Measurements from ENCODE around the gene TBL3. TPM values are rescaled to one million over a fixed set of nuclear protein-coding genes. Genes with fewer than 3 reads are reported as not detected.

Gene TBL3
- total RNA-seq, 2 experiments from 2014 or later = 73.5 to 74.8 TPM

DNA sequence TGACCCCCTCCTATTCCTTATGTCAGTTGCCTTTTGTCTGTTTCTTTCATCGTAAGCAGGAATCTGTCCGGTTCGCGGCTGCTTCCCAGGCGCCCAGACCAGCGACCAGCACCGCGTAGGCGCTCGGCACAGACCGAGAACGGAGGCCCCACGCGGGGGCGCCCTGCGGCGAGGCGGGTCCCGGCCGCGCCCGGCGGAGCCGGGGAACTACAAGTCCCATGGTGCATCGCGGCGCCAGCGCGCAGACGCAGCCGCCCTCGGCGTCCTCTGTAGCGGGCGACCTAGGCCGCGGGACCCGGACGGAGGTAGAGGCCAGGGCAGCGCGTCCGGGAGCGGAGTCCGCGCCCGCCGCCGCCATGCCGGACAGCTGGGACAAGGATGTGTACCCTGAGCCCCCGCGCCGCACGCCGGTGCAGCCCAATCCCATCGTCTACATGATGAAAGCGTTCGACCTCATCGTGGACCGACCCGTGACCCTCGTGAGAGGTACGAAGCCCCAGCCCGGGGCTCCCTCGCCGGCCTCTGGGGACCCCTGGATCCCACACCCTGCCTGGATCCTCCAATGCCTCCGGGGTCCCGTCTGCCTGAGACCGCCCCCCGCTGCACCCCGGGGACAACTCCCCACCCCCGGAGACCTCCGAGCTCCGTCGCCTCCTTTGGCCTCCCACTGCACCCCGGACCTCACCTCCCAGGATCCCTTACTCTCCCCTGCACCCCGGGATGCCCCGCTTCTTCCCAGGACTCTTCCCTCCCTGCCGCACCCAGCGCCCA, 12.4 kb upstream of the TBL3 start, which contains the start of gene NDUFB10:
NDUFB10 (plus strand) TSS at position 270 of the 771 bp plus-strand sequence; CDS start at position 357, 87 bp downstream.
- POLR2A ChIA-PET = interaction anchor here (0.6 to 2.1 kb wide), 7 partner anchors 8 to 186 kb away, joined by 3 to 11 read pairs (median 4); partner anchors contain the start of genes EME2, GFER, MRPS34 and MSRB1
- CTCF ChIA-PET = interaction anchor here (0.9 to 1.4 kb wide), 3 partner anchors 11 to 1816 kb away, joined by 3 to 4 read pairs (median 3); partner anchors contain the start of gene MSRB1

DNA sequence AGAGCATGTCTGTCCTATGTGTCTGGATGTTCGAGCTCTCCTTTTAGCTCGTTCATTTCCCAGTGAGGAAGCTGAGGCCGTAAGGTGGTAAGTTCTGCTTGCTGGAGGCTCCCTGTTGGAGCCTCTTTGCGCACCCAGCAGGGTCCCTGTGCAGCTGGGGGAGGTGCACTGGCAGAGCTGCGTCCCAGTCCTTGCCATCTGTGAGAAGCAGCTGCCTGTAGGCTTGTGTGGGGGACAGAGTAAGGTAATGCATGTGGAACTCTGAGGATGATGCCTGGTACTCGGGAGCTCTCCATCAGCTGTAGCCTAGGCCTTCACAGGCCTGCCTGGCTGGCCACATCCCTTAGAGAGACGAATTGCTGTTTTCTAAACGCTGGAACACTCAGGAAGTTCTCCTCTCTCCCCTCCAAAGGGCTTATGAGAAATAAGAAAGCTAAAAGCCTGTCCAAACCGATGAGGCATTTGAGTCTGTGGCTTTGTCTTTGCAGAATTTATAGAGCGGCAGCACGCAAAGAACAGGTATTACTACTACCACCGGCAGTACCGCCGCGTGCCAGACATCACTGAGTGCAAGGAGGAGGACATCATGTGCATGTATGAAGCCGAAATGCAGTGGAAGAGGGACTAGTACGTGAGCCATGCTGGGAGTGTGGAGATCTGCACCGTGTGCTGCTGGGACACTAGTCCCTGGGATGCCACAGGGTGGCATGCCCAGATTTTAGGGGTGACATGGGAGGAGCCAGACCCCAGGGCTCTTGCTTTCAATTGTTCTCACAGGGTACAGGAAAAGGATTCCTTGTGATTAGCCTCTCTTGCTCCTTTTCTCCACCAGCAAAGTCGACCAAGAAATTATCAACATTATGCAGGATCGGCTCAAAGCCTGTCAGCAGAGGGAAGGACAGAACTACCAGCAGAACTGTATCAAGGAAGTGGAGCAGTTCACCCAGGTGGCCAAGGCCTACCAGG, 10.9 kb upstream of the TBL3 start:
- ChIA-PET POLR2A (interaction anchor here (0.5 to 3.0 kb wide), 7 partner anchors 9 to 188 kb away, joined by 3 to 20 read pairs (median 4); partner anchors contain the start of genes EME2, GFER, MRPS34 and MSRB1), CTCF (interaction anchor here (1.3 to 1.6 kb wide), 2 partner anchors 8 to 11 kb away, joined by 4 read pairs; partner anchors contain the start of gene TBL3)

DNA sequence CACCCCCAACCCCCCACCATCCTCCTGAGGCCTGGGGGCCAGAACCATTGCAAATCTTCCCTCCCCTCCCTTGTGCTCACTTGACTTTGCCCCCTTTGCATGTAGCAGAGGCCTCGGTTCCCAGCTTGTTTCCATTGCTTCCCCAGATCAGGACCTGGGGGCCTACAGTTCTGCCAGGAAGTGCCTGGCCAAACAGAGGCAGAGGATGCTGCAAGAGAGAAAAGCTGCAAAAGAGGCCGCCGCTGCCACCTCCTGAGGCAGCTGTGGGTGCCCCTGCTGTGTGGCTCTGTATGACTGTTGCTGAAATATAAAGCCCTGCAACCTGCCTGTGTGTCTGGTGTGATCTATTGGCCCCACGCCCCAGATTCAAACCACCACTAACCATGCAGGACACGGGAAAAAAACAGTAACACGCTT, 10.2 kb upstream of the TBL3 start:
- ChIA-PET CTCF (interaction anchor here (1.6 kb wide), 1 partner anchor 10 kb away, joined by 4 read pairs; the partner anchor contains the start of gene TBL3), POLR2A (interaction anchor here (0.5 to 3.0 kb wide), 3 partner anchors 10 to 50 kb away, joined by 3 to 20 read pairs (median 11); partner anchors contain the start of genes MSRB1 and TBL3)

DNA sequence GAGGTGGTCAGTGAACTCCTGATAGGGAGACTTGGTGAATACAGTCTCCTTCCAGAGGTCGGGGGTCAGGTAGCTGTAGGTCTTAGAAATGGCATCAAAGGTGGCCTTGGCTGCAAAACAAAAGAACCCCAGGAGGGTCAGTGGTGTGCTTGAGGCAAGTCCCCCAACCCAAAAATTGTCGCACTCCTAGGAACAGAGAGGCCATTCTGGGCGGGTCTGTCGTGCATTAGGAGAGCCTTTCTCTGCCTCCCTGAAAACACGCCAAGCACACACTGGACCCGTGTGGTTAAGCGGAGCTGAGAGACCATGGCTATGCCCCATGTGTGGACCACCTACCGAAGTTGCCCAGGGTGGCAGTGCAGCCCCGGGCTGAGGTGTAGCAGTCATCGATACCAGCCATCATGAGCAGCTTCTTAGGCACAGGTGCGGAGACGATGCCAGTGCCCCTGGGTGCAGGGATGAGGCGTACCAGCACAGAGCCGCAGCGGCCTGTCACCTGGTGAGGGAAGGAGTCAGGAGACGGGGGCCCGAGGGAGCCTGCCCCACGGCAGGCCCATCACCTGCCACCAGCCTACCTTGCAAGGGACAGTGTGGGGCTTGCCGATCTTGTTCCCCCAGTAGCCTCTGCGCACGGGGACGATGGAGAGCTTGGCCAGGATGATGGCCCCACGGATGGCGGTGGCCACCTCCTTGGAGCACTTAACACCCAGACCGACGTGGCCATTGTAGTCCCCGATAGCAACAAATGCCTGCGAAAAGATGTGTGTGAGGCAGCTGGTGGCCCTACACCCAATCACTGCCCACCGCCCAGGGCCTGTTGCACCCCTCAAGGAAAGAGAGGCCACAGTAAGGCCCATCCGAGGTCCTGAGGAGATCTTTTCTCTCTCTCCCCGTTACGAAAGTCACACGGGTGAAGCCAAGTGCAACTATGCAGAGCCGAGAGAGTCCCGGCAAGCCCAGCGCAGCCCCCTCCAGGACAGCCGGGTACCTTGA, 9.4 kb upstream of the TBL3 start:
- ChIA-PET CTCF (interaction anchor here (1.6 kb wide), 1 partner anchor 10 kb away, joined by 4 read pairs; the partner anchor contains the start of gene TBL3), POLR2A (interaction anchor here (0.6 to 3.0 kb wide), 4 partner anchors 9 to 513 kb away, joined by 3 to 20 read pairs (median 4); partner anchors contain the start of genes TBC1D24 and TBL3)

DNA sequence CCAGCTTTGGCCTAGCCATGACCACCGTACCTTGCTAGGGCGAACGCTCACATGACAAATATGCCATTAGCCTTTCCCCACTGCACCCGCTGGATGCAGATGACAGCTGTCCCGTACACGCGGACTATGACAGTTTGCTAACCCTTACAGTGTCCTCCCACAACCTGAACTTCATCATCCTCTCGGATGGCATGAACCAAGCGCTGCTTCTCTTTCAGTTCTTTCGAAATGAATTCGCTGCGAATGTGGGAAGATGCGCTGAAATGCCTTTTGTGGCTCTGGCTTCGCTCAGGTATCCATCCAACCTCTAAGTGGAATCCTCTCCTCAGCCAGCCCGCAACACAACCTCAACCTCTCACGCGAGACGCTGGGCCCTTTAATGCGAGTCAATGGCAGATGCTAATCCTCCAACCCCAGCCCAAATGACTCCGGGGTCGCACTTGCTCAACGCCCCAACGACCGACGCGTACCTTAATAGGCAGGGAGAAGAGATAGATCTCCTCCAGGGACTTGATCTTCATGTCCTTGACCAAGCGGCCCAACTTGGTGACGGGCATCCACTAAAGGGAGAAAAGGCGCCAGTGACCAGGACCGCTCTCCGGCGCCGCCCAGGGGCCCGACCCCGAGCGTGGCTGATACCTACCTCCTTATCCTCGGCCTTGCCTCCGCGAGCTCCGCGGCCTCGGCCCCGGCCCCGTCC, 7.9 kb upstream of the TBL3 start:
- CTCF ChIA-PET = interaction anchor here (1.0 to 1.8 kb wide), 3 partner anchors 8 to 40 kb away, joined by 4 to 6 read pairs (median 4); partner anchors contain the start of gene TBL3
- POLR2A ChIA-PET = interaction anchor here (0.6 to 2.3 kb wide), 20 partner anchors 8 to 618 kb away, joined by 3 to 21 read pairs (median 4); partner anchors contain the start of genes FAHD1, GFER, HAGH and JPT2

GRCh38 chr16:1964506-1965395, 7.1 kb upstream of the TBL3 start, which contains the start of gene RPS2:
Gene RPS2, minus strand, starts transcription at chr16:1964826. Its CDS starts 201 bp downstream, at chr16:1964625.
- CTCF ChIA-PET = interaction anchor here (0.7 to 1.8 kb wide), 4 partner anchors 17 to 39 kb away, joined by 3 to 6 read pairs (median 4); partner anchors contain the start of gene GFER
- POLR2A ChIA-PET = interaction anchor here (0.6 to 2.3 kb wide), 23 partner anchors 9 to 619 kb away, joined by 3 to 21 read pairs (median 4); partner anchors contain the start of genes FAHD1, GFER, HAGH and JPT2

DNA sequence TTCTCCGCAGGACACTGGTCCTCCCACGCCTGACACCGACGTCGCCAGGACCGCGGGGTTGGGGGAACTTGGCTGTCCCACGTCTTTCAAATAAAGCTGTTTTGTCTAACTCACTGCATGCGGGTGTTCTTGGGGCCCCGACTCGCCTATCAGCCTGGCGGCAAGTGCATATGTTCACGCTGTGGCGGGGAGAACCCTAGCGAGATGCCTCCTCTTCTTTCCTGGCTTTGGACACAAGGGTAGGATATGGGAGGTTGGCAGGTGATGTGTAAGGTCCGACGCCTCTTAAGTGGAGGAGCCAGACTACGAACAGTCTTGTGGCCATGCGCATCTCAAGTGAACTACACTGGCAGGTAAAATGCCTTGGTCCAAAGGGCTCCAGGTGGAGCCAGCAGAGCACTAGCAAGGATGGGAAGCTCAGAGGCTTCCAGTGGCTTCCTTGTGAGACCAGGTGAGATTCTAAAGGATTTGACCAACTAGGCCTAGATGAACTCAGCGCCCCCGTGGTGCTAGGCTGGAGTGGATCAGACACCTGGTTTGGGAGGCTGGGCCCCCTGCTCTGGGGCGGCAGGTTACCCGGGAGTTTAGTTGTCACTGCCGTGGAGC, 6.4 kb upstream of the TBL3 start:
- CTCF ChIA-PET = interaction anchor here (0.6 to 1.8 kb wide), 6 partner anchors 16 to 175 kb away, joined by 3 to 6 read pairs (median 3); partner anchors contain the start of gene GFER
- POLR2A ChIA-PET = interaction anchor here (0.7 to 2.3 kb wide), 15 partner anchors 9 to 545 kb away, joined by 3 to 21 read pairs (median 5); partner anchors contain the start of genes FAHD1, GFER, HAGH and MSRB1

DNA sequence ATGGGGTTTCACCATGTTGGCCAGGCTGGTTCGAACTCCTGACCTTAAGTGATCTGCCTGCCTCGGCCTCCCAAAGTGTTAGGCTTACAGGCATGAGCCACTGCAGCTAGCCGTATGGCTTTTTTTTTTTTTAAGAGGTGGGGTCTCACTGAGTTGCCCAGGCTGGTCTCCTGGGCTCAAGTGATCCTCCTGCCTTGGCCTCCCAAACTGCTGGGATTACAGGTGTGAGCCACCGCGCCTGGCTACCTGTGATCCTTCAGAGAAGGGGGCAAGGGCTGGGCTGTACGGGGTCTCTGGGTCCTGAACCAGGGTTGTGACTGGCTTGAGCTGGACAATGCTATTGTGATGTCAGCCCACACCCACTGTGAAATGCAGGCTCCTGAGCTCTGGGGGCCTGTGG, 5.4 kb upstream of the TBL3 start, which contains the start of gene RNF151:
RNF151 (plus strand) TSS at position 397 of the 400 bp plus-strand sequence. CDS start 26 bp downstream, outside the sequence.
- ChIA-PET POLR2A (interaction anchor here (0.6 kb wide), 1 partner anchor 1298 kb away, joined by 3 read pairs; the partner anchor contains the start of gene RHOT2), CTCF (interaction anchor here (0.6 to 1.2 kb wide), 2 partner anchors 174 to 545 kb away, joined by 3 read pairs; no protein-coding TSS in a partner anchor)

- ChIA-PET CTCF (no interaction called here), POLR2A (no interaction called here)
These were observed 3.5 kb upstream of the TBL3 start for GRCh38 chr16:1968146-1968953.

- ChIA-PET CTCF (interaction anchor here (1.0 to 2.1 kb wide), 4 partner anchors 9 to 31 kb away, joined by 4 to 8 read pairs (median 4); partner anchors contain the start of gene GFER), POLR2A (interaction anchor here (0.6 to 2.5 kb wide), 6 partner anchors 8 to 267 kb away, joined by 3 to 20 read pairs (median 8); partner anchors contain the start of genes GFER, MAPK8IP3 and MSRB1)
These were observed 631 bp downstream of the TBL3 start for GRCh38 chr16:1972490-1972877.

GRCh38 chr16:1973461-1974156, 1.8 kb downstream of the TBL3 start:
- ChIA-PET CTCF (interaction anchor here (1.2 kb wide), 1 partner anchor 30 kb away, joined by 5 read pairs; no protein-coding TSS in a partner anchor), POLR2A (interaction anchor here (0.8 to 1.5 kb wide), 2 partner anchors 9 to 13 kb away, joined by 3 to 5 read pairs; partner anchors contain the start of gene RPS2)

GRCh38 chr16:1974157-1975070, 2.6 kb downstream of the TBL3 start:
- ChIA-PET POLR2A (interaction anchor here (1.1 to 1.5 kb wide), 1 partner anchor 10 kb away, joined by 3 to 5 read pairs; the partner anchor contains the start of gene RPS2), CTCF (interaction anchor here (1.2 kb wide), 1 partner anchor 29 kb away, joined by 5 read pairs; no protein-coding TSS in a partner anchor)
